Activated CD4-positive, alpha-beta T cell treated with anti-CD3 and anti-CD28 coated beads, Interleukin-2, amount 10 ng/mL, durations not matched to agents 24 days and 14 days (primary cell): ENCODE results near the gene IGSF5. TPM values are rescaled to one million over a fixed set of nuclear protein-coding genes. Genes with fewer than 3 reads are reported as not detected.

Experiments
- DNase-seq: peaks from one replicate; pipeline ENCODE4 v3.0.0; 2022
- H3K27ac Mint-ChIP-seq: one replicate; pipeline ENCODE4 v1.8.0; 2022; ENCODE audit warnings: mild to moderate bottlenecking, mixed read lengths
- H3K27me3 Mint-ChIP-seq: one replicate; pipeline ENCODE4 v1.8.0; 2022; ENCODE audit warnings: mixed read lengths
- H3K36me3 Mint-ChIP-seq: one replicate; pipeline ENCODE4 v1.8.0; 2022; ENCODE audit warnings: low read depth, mild to moderate bottlenecking, mixed read lengths
- H3K4me1 Mint-ChIP-seq: one replicate; pipeline ENCODE4 v1.8.0; 2021; ENCODE audit warnings: mixed read lengths
- H3K4me3 Mint-ChIP-seq: one replicate; pipeline ENCODE4 v1.8.0; 2022; ENCODE audit warnings: mild to moderate bottlenecking, moderate library complexity, mixed read lengths
- H3K9me3 Mint-ChIP-seq: one replicate; pipeline ENCODE4 v1.8.0; 2021; ENCODE audit warnings: mixed read lengths
- intact Hi-C: fragments of 100-400 bp; cut with micrococcal nuclease; formaldehyde crosslinking; loops from one replicate; pipeline ENCODE4 v1.15.1; 2023
- total RNA-seq: library from RNA; stranded (reverse); gene quantifications from 2 replicates; pipeline ENCODE4 v1.2.3, GENCODE V29; 2022

The IGSF5 gene
- total RNA-seq, 1 donor from 2014 or later = not detected

GRCh38 chr21:39851002-39851618 is 106.1 kb downstream of the IGSF5 start:
- intact Hi-C loops = no loop called here
- Mint-ChIP-seq H3K9me3 (peaks cover 3% of the 10 kb centered on the region), H3K4me3 (no peak overlapping the region), H3K36me3 (no peaks in the 10 kb centered on the region), H3K27me3 (no peaks in the 10 kb centered on the region), H3K27ac (no peak overlapping the region), H3K4me1 (no peaks in the 10 kb centered on the region)
- DNase-seq = no peak

Other genes starting within 250 kb of the IGSF5 start
- gene B3GALT5, start 132.2 kb upstream of the IGSF5 start, total RNA-seq = not detected in 2 replicates
- gene PCP4, start 122.3 kb downstream of the IGSF5 start, total RNA-seq = not detected in 2 replicates